Measurements from ENCODE around the gene MYLK. TPM values are rescaled to one million over a fixed set of nuclear protein-coding genes. Genes with fewer than 3 reads are reported as not detected.
A peak's percentile ranks its signal among the peaks of the same experiment; 100 is the strongest.

Gene MYLK
- total and polyA plus RNA-seq, 4 donors = 17.1 to 158 (median 41.9) TPM

DNA sequence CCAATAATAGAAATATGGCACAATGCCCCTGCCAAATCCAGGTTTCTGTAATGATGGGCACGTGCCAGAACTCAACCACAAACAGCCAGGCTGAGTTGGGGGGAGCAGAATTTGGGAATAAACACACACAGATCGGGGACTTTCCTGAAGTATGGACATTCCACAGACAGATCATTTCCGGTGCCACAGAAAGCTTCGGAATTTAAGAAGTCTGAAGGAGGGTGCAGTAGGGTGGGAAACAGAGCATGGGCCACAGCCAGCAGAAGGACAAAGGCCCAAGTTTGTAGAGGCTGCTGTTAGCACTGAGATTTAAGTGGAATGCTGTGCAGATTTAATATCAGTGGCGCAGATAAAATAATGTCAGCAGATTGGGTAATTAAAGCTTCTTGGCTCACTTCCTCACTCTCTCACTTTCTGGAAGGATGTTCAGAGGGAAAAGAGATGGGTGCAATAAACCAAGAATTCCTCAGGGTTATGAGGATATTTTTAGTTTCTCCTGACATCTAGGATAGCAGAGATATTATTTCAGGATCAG is 67.4 kb downstream of the MYLK start:
- no peak overlapping the region for H3K9ac ChIP-seq (ENCODE audit: low read depth in 1 of 2, low read length in 2 of 2)
- H3K27ac ChIP-seq (ENCODE audit: low read depth in 1 of 2, low read length in 2 of 2) = no peak overlapping the region
- WGBS = 87% methylated on average over 5 of the region's 5 CpGs

DNA sequence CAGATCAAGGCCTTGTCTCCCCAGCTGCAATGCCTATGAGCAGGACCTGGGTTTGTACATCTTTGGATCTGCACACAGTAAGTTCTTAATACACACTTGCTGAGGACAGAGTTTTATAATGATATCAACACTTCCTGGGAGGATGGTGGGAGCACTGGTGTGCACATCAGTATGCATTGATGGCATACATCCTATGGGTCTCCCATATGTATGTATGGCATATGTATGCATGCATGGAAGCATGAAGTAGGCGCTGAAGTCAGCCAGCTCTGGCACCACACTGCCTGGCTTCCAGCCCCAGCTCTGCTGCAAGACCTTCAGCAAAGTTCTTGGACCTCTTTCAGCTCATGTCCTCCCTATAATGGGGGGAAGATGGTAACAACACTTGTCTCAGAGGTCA is 68.2 kb downstream of the MYLK start:
- TF ChIP-seq, protein P1, sequence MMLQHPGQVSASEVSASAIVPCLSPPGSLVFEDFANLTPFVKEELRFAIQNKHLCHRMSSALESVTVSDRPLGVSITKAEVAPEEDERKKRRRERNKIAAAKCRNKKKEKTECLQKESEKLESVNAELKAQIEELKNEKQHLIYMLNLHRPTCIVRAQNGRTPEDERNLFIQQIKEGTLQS (IDR thresholded peaks at IDR 0.05) = no peak
- TF ChIP-seq GABPA (IDR thresholded peaks at IDR 0.05 in 1 of 2, conservative IDR thresholded peaks at IDR 0.05 in 1 of 2) = no peak
- TF ChIP-seq, protein P2, sequence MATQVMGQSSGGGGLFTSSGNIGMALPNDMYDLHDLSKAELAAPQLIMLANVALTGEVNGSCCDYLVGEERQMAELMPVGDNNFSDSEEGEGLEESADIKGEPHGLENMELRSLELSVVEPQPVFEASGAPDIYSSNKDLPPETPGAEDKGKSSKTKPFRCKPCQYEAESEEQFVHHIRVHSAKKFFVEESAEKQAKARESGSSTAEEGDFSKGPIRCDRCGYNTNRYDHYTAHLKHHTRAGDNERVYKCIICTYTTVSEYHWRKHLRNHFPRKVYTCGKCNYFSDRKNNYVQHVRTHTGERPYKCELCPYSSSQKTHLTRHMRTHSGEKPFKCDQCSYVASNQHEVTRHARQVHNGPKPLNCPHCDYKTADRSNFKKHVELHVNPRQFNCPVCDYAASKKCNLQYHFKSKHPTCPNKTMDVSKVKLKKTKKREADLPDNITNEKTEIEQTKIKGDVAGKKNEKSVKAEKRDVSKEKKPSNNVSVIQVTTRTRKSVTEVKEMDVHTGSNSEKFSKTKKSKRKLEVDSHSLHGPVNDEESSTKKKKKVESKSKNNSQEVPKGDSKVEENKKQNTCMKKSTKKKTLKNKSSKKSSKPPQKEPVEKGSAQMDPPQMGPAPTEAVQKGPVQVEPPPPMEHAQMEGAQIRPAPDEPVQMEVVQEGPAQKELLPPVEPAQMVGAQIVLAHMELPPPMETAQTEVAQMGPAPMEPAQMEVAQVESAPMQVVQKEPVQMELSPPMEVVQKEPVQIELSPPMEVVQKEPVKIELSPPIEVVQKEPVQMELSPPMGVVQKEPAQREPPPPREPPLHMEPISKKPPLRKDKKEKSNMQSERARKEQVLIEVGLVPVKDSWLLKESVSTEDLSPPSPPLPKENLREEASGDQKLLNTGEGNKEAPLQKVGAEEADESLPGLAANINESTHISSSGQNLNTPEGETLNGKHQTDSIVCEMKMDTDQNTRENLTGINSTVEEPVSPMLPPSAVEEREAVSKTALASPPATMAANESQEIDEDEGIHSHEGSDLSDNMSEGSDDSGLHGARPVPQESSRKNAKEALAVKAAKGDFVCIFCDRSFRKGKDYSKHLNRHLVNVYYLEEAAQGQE (IDR thresholded peaks at IDR 0.05) = no peak
- no peak for TF ChIP-seq JUND (IDR thresholded peaks at IDR 0.05)
- TF ChIP-seq NR2F2 (IDR thresholded peaks at IDR 0.05) = no peak
- no peak for TF ChIP-seq RXRA (IDR thresholded peaks at IDR 0.05)
- TF ChIP-seq FOXA1 (IDR thresholded peaks at IDR 0.05) = no peak
- TF ChIP-seq, protein P3, sequence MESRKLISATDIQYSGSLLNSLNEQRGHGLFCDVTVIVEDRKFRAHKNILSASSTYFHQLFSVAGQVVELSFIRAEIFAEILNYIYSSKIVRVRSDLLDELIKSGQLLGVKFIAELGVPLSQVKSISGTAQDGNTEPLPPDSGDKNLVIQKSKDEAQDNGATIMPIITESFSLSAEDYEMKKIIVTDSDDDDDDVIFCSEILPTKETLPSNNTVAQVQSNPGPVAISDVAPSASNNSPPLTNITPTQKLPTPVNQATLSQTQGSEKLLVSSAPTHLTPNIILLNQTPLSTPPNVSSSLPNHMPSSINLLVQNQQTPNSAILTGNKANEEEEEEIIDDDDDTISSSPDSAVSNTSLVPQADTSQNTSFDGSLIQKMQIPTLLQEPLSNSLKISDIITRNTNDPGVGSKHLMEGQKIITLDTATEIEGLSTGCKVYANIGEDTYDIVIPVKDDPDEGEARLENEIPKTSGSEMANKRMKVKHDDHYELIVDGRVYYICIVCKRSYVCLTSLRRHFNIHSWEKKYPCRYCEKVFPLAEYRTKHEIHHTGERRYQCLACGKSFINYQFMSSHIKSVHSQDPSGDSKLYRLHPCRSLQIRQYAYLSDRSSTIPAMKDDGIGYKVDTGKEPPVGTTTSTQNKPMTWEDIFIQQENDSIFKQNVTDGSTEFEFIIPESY (IDR thresholded peaks at IDR 0.05) = no peak
- no peak for TF ChIP-seq HNF4G (IDR thresholded peaks at IDR 0.05)
- TF ChIP-seq FOXA2 (IDR thresholded peaks at IDR 0.05) = no peak
- TF ChIP-seq YY1 (IDR thresholded peaks at IDR 0.05) = no peak
- TF ChIP-seq EGR1 (IDR thresholded peaks at IDR 0.05; ENCODE audit: low read depth in 2 of 2) = no peak
- TF ChIP-seq TAF1 (conservative IDR thresholded peaks at IDR 0.05) = no peak
- no peak for TF ChIP-seq SP1 (IDR thresholded peaks at IDR 0.05)
- TF ChIP-seq RAD21 (IDR thresholded peaks at IDR 0.05) = no peak
- no peak for TF ChIP-seq HNF4A (conservative IDR thresholded peaks at IDR 0.05)
- TF ChIP-seq, protein P4, sequence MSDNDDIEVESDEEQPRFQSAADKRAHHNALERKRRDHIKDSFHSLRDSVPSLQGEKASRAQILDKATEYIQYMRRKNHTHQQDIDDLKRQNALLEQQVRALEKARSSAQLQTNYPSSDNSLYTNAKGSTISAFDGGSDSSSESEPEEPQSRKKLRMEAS (IDR thresholded peaks at IDR 0.05) = no peak
- H3K4me3 ChIP-seq (ENCODE audit: low read depth in 1 of 3, low read length in 3 of 3) = no peak overlapping the region
- H3K36me3 ChIP-seq (ENCODE audit: control insufficient read depth in 4 of 4, insufficient read depth in 3 of 4, low read depth in 1 of 4, low read length in 3 of 4) = no peaks in the 10 kb centered on the region
- DNase-seq (ENCODE audit: low spot score) = no peak
- no peak overlapping the region for H3K27ac ChIP-seq (ENCODE audit: low read depth in 1 of 2, low read length in 2 of 2)
- H3K4me1 ChIP-seq (ENCODE audit: control insufficient read depth in 4 of 4, insufficient read depth in 4 of 4, low read length in 3 of 4) = no peaks in the 10 kb centered on the region
- no peaks in the 10 kb centered on the region for H3K9me3 ChIP-seq (ENCODE audit: control insufficient read depth in 4 of 4, low read length in 3 of 4)
- H3K27me3 ChIP-seq (ENCODE audit: control insufficient read depth in 4 of 4, insufficient read depth in 4 of 4, low read length in 3 of 4) = no peaks in the 10 kb centered on the region
- H3K9ac ChIP-seq (ENCODE audit: low read depth in 1 of 2, low read length in 2 of 2) = no peak overlapping the region
- 96% methylated on average over 1 of the region's 1 CpG for WGBS

More for the DNA sequence above, 67.4 kb downstream of the MYLK start:
- Histone ChIP-seq H3K36me3 (ENCODE audit: control insufficient read depth in 4 of 4, insufficient read depth in 3 of 4, low read depth in 1 of 4, low read length in 3 of 4) (no peaks in the 10 kb centered on the region), H3K9me3 (ENCODE audit: control insufficient read depth in 4 of 4, low read length in 3 of 4) (no peaks in the 10 kb centered on the region), H3K4me1 (ENCODE audit: control insufficient read depth in 4 of 4, insufficient read depth in 4 of 4, low read length in 3 of 4) (no peaks in the 10 kb centered on the region), H3K4me3 (ENCODE audit: low read depth in 1 of 3, low read length in 3 of 3) (no peak overlapping the region), H3K27me3 (ENCODE audit: control insufficient read depth in 4 of 4, insufficient read depth in 4 of 4, low read length in 3 of 4) (no peaks in the 10 kb centered on the region)
- no peak for DNase-seq (ENCODE audit: low spot score)
- TF ChIP-seq TAF1 (conservative IDR thresholded peaks at IDR 0.05) = no peak
- TF ChIP-seq GABPA (IDR thresholded peaks at IDR 0.05 in 1 of 2, conservative IDR thresholded peaks at IDR 0.05 in 1 of 2) = no peak
- no peak for TF ChIP-seq FOXA1 (IDR thresholded peaks at IDR 0.05)
- TF ChIP-seq, protein P1 (IDR thresholded peaks at IDR 0.05) = no peak
- TF ChIP-seq RXRA (IDR thresholded peaks at IDR 0.05) = peak in 1 of 2 donors; percentile 9
- no peak for TF ChIP-seq NR2F2 (IDR thresholded peaks at IDR 0.05)
- TF ChIP-seq SP1 (IDR thresholded peaks at IDR 0.05) = peak; percentile 9
- no peak for TF ChIP-seq FOXA2 (IDR thresholded peaks at IDR 0.05)

All from liver (tissue), 9 donors.